ENCODE results near the gene BET1.
A peak's percentile ranks its signal among the peaks of the same experiment; 100 is the strongest.

Gene BET1

GRCh38 chr7:94004024-94004951 lies at the start of gene BET1:
Gene BET1 (minus strand): TSS chr7:94004355. CDS start chr7:94004216, 139 bp downstream.
- H3K9ac ChIP-seq (ENCODE audit: low read length in 2 of 2): peak within 1 kb of the TSS; percentile 96 to 98
- peaks cover 4% of the 10 kb centered on the region for H3K4me1 ChIP-seq (ENCODE audit: control insufficient read depth, insufficient read depth, low read length)
- H3K4me3 ChIP-seq (ENCODE audit: low read length in 2 of 2): peak within 1 kb of the TSS; percentile 94 to 96
- H3K27me3 ChIP-seq (ENCODE audit: control insufficient read depth in 1 of 2, insufficient read depth in 2 of 2, low read length in 2 of 2): no peaks in the 10 kb centered on the region
- H3K36me3 ChIP-seq (ENCODE audit: control insufficient read depth in 2 of 2, insufficient read depth in 2 of 2, low read length in 2 of 2): no peaks in the 10 kb centered on the region
- no peaks in the 10 kb centered on the region for H3K9me3 ChIP-seq (ENCODE audit: control insufficient read depth in 2 of 2, low read length in 2 of 2)
- peak within 1 kb of the TSS; percentile 84 for H3K27ac ChIP-seq (ENCODE audit: low read length)

GRCh38 chr7:94053532-94053931 lies 49.4 kb upstream of the BET1 start:
- H3K27ac ChIP-seq (ENCODE audit: low read length): no peak overlapping the region
- no peak overlapping the region for H3K4me3 ChIP-seq (ENCODE audit: low read length in 2 of 2)
- H3K4me1 ChIP-seq (ENCODE audit: control insufficient read depth, insufficient read depth, low read length): no peaks in the 10 kb centered on the region
- H3K36me3 ChIP-seq (ENCODE audit: control insufficient read depth in 2 of 2, insufficient read depth in 2 of 2, low read length in 2 of 2): no peaks in the 10 kb centered on the region
- no peaks in the 10 kb centered on the region for H3K27me3 ChIP-seq (ENCODE audit: control insufficient read depth in 1 of 2, insufficient read depth in 2 of 2, low read length in 2 of 2)
- no peaks in the 10 kb centered on the region for H3K9me3 ChIP-seq (ENCODE audit: control insufficient read depth in 2 of 2, low read length in 2 of 2)
- no peak overlapping the region for H3K9ac ChIP-seq (ENCODE audit: low read length in 2 of 2)

- no peaks in the 10 kb centered on the region for H3K4me1 ChIP-seq (ENCODE audit: control insufficient read depth, insufficient read depth, low read length)
- H3K9ac ChIP-seq (ENCODE audit: low read length in 2 of 2): no peak overlapping the region
- H3K27me3 ChIP-seq (ENCODE audit: control insufficient read depth in 1 of 2, insufficient read depth in 2 of 2, low read length in 2 of 2): no peaks in the 10 kb centered on the region
- no peak overlapping the region for H3K27ac ChIP-seq (ENCODE audit: low read length)
- H3K36me3 ChIP-seq (ENCODE audit: control insufficient read depth in 2 of 2, insufficient read depth in 2 of 2, low read length in 2 of 2): no peaks in the 10 kb centered on the region
- no peak overlapping the region for H3K4me3 ChIP-seq (ENCODE audit: low read length in 2 of 2)
- no peaks in the 10 kb centered on the region for H3K9me3 ChIP-seq (ENCODE audit: control insufficient read depth in 2 of 2, low read length in 2 of 2)
Observed at GRCh38 chr7:94052398-94053180, 48.4 kb upstream of the BET1 start.

GRCh38 chr7:94050046-94050445 lies 45.9 kb upstream of the BET1 start:
- H3K27ac ChIP-seq (ENCODE audit: low read length): no peak overlapping the region
- no peak overlapping the region for H3K9ac ChIP-seq (ENCODE audit: low read length in 2 of 2)
- H3K4me1 ChIP-seq (ENCODE audit: control insufficient read depth, insufficient read depth, low read length): no peaks in the 10 kb centered on the region
- no peak overlapping the region for H3K4me3 ChIP-seq (ENCODE audit: low read length in 2 of 2)
- no peaks in the 10 kb centered on the region for H3K9me3 ChIP-seq (ENCODE audit: control insufficient read depth in 2 of 2, low read length in 2 of 2)
- H3K27me3 ChIP-seq (ENCODE audit: control insufficient read depth in 1 of 2, insufficient read depth in 2 of 2, low read length in 2 of 2): no peaks in the 10 kb centered on the region
- H3K36me3 ChIP-seq (ENCODE audit: control insufficient read depth in 2 of 2, insufficient read depth in 2 of 2, low read length in 2 of 2): no peaks in the 10 kb centered on the region

- Histone ChIP-seq H3K27me3 (ENCODE audit: control insufficient read depth in 1 of 2, insufficient read depth in 2 of 2, low read length in 2 of 2) (no peaks in the 10 kb centered on the region), H3K4me1 (ENCODE audit: control insufficient read depth, insufficient read depth, low read length) (no peaks in the 10 kb centered on the region), H3K4me3 (ENCODE audit: low read length in 2 of 2) (no peak overlapping the region), H3K27ac (ENCODE audit: low read length) (no peak overlapping the region), H3K9ac (ENCODE audit: low read length in 2 of 2) (no peak overlapping the region), H3K9me3 (ENCODE audit: control insufficient read depth in 2 of 2, low read length in 2 of 2) (no peaks in the 10 kb centered on the region), H3K36me3 (ENCODE audit: control insufficient read depth in 2 of 2, insufficient read depth in 2 of 2, low read length in 2 of 2) (no peaks in the 10 kb centered on the region)
Observed at GRCh38 chr7:94049615-94050014, 45.5 kb upstream of the BET1 start.

- Histone ChIP-seq H3K27ac (ENCODE audit: low read length) (no peak overlapping the region), H3K27me3 (ENCODE audit: control insufficient read depth in 1 of 2, insufficient read depth in 2 of 2, low read length in 2 of 2) (no peaks in the 10 kb centered on the region), H3K36me3 (ENCODE audit: control insufficient read depth in 2 of 2, insufficient read depth in 2 of 2, low read length in 2 of 2) (no peaks in the 10 kb centered on the region), H3K9ac (ENCODE audit: low read length in 2 of 2) (no peak overlapping the region), H3K9me3 (ENCODE audit: control insufficient read depth in 2 of 2, low read length in 2 of 2) (no peaks in the 10 kb centered on the region), H3K4me3 (ENCODE audit: low read length in 2 of 2) (no peak overlapping the region), H3K4me1 (ENCODE audit: control insufficient read depth, insufficient read depth, low read length) (no peaks in the 10 kb centered on the region)
Observed at GRCh38 chr7:94048755-94049154, 44.6 kb upstream of the BET1 start.

GRCh38 chr7:94047956-94048355 lies 43.8 kb upstream of the BET1 start:
- no peak overlapping the region for H3K9ac ChIP-seq (ENCODE audit: low read length in 2 of 2)
- no peaks in the 10 kb centered on the region for H3K36me3 ChIP-seq (ENCODE audit: control insufficient read depth in 2 of 2, insufficient read depth in 2 of 2, low read length in 2 of 2)
- no peaks in the 10 kb centered on the region for H3K4me1 ChIP-seq (ENCODE audit: control insufficient read depth, insufficient read depth, low read length)
- H3K4me3 ChIP-seq (ENCODE audit: low read length in 2 of 2): no peak overlapping the region
- H3K27me3 ChIP-seq (ENCODE audit: control insufficient read depth in 1 of 2, insufficient read depth in 2 of 2, low read length in 2 of 2): no peaks in the 10 kb centered on the region
- no peaks in the 10 kb centered on the region for H3K9me3 ChIP-seq (ENCODE audit: control insufficient read depth in 2 of 2, low read length in 2 of 2)
- no peak overlapping the region for H3K27ac ChIP-seq (ENCODE audit: low read length)

GRCh38 chr7:94045581-94045980 lies 41.4 kb upstream of the BET1 start:
- Histone ChIP-seq H3K27ac (ENCODE audit: low read length) (no peak overlapping the region), H3K9ac (ENCODE audit: low read length in 2 of 2) (no peak overlapping the region), H3K36me3 (ENCODE audit: control insufficient read depth in 2 of 2, insufficient read depth in 2 of 2, low read length in 2 of 2) (no peaks in the 10 kb centered on the region), H3K4me3 (ENCODE audit: low read length in 2 of 2) (no peak overlapping the region), H3K4me1 (ENCODE audit: control insufficient read depth, insufficient read depth, low read length) (no peaks in the 10 kb centered on the region), H3K27me3 (ENCODE audit: control insufficient read depth in 1 of 2, insufficient read depth in 2 of 2, low read length in 2 of 2) (no peaks in the 10 kb centered on the region), H3K9me3 (ENCODE audit: control insufficient read depth in 2 of 2, low read length in 2 of 2) (no peaks in the 10 kb centered on the region)

- Histone ChIP-seq H3K9me3 (ENCODE audit: control insufficient read depth in 2 of 2, low read length in 2 of 2) (no peaks in the 10 kb centered on the region), H3K27ac (ENCODE audit: low read length) (no peak overlapping the region), H3K4me1 (ENCODE audit: control insufficient read depth, insufficient read depth, low read length) (no peaks in the 10 kb centered on the region), H3K4me3 (ENCODE audit: low read length in 2 of 2) (no peak overlapping the region), H3K36me3 (ENCODE audit: control insufficient read depth in 2 of 2, insufficient read depth in 2 of 2, low read length in 2 of 2) (no peaks in the 10 kb centered on the region), H3K9ac (ENCODE audit: low read length in 2 of 2) (no peak overlapping the region), H3K27me3 (ENCODE audit: control insufficient read depth in 1 of 2, insufficient read depth in 2 of 2, low read length in 2 of 2) (peaks cover 0 to 5% of the 10 kb centered on the region in 2 donors)
Observed at GRCh38 chr7:94044806-94045205, 40.7 kb upstream of the BET1 start.

- Histone ChIP-seq H3K27me3 (ENCODE audit: control insufficient read depth in 1 of 2, insufficient read depth in 2 of 2, low read length in 2 of 2) (peaks cover 0 to 5% of the 10 kb centered on the region in 2 donors), H3K27ac (ENCODE audit: low read length) (no peak overlapping the region)
Observed at GRCh38 chr7:94043299-94043698, 39.1 kb upstream of the BET1 start.

More at GRCh38 chr7:94043299-94043698, 39.1 kb upstream of the BET1 start:
- Histone ChIP-seq H3K9me3 (ENCODE audit: control insufficient read depth in 2 of 2, low read length in 2 of 2) (no peaks in the 10 kb centered on the region), H3K9ac (ENCODE audit: low read length in 2 of 2) (no peak overlapping the region), H3K36me3 (ENCODE audit: control insufficient read depth in 2 of 2, insufficient read depth in 2 of 2, low read length in 2 of 2) (no peaks in the 10 kb centered on the region), H3K4me3 (ENCODE audit: low read length in 2 of 2) (no peak overlapping the region), H3K4me1 (ENCODE audit: control insufficient read depth, insufficient read depth, low read length) (no peaks in the 10 kb centered on the region)
